SW480 (cell line): ENCODE data around the gene NOD2.
A peak's percentile ranks its signal among the peaks of the same experiment; 100 is the strongest.

Experiments
- DNase-seq: peaks from one replicate; pipeline ENCODE4 v3.0.0-alpha.2; 2016; ENCODE audit warnings: low spot score

Gene NOD2

DNA sequence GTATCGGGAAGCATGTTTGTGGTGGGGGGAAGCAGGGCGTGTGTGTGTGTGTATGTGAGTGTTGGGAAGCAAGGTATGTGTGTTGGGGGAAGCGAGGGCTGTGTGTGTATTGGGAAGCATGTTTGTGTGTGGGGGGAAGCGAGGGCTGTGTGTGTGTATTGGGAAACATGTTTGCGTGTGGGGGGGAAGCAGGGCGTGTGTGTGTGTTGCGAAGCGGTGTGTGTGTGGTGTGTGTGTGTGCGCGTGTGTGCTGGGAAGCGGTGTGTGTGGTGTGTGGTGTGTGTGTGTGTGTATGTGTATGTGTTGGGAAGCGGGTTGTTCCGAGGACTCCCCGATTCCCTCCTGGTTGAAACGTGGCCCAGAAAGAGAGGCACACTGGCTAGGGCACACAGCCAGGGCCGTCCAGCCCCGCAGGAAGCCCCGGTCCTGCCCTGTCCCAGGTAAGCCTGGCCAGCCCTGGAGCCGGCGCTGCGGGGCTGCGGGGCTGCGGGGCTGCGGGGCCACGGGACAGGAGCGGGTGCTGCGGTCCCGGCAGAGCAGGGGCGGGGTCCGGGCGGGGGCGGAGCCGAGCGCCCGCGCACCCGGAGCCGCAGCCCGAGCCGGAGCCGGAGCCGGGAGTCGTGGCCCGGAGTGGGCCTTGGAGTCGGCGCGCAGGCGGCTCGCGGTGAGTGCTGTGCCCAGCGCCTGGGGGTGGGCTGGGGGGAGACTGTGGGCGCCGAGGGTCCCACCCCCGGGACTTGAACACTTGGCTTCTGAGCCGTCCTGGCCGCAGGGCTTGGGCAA, at the start of gene NOD2:
Gene NOD2 (plus strand): TSS at position 608 of the 783 bp plus-strand sequence. CDS start 5,890 bp downstream, outside the sequence.
- no peak for DNase-seq

DNA sequence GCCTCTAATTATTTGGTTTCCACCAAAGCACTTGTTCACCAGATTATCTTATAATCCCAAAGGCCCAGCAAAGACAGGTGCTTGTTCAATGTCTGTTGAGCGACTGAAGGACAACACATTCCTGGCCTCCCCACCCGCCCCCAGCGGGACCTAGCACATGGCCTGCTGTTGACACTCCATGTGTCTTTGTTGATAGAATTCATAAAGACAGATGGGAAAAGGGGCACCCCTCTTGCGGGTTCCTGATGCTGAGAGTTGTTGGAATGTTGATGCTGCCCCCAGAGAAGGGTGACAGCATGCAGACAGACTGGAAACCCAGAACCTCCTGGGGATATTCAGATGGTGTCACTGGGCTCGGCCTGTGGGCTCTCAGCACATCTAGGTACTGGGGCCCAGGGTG, 49.2 kb upstream of the NOD2 start:
- no peak for DNase-seq

DNA sequence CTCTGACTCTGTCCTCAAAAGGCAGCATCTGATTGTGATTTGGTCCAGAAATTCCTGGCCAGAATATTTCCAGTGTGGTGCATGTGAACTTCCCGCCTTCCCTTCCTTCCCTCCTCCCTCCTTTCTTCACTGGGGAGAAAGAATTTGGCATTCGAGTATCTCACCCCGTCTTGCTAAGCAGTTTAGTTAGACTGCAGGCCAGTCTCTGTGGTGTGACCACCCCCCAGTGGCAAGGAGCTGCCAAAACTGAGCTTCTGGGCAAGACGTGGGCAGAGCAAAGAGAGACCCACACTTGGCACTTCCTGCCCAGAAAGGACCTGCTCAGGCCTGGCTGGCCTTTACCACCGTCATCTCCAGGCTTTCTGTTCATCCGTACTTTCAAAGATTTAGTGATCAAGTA, 48.7 kb upstream of the NOD2 start:
- DNase-seq, result no peak

DNA sequence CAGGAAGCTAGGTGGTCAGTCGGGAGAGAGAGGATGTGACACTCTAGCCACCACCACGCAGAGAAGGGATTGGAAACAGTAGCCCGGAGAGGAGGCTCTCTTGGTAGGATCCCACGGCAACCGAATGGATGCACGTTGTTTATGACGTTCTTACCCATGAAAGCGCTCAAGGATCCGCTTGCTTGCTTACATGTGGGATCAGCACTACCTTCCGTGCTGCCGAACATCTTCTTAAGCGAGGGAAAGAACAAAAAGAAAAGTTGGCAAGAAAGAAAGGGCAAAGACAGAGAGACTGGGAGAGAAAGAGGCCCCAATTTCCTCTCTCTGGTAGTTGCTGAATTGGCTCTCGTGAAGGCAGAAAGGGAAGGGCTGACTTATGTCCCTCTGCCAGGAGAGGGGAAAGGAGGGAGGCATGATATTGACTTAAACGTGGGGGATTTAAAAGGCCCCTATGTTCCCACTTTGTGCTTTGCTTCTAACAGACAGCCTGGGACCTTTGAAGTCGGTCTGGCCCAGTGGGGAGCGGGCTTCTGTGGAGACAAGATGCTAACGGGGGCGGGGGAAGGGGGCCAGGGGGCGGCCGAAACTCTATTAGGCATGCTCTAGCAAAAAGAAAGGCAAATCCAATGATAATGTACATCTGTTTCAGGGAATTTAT, 47.7 kb upstream of the NOD2 start:
- no peak for DNase-seq

DNA sequence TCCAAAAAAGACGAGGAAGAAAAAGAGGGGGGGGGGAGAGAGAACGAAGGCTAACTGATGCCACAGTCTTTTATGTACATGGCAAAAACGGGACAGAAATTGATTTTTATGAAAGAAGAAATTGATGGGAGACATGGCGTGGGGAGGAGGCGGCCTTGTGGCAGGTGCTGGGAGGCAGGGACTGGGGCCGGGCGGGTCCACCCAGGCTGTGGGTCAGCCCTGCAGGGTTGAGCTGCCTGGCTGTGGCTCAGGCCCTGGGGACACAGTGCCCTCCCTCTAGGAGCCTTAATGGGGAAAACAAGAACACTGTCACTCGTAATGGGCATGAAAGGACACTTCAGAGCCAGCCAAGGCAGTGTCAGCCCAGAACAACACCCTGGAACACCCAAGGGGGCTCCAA, 47.1 kb upstream of the NOD2 start:
- DNase-seq, result no peak

DNA sequence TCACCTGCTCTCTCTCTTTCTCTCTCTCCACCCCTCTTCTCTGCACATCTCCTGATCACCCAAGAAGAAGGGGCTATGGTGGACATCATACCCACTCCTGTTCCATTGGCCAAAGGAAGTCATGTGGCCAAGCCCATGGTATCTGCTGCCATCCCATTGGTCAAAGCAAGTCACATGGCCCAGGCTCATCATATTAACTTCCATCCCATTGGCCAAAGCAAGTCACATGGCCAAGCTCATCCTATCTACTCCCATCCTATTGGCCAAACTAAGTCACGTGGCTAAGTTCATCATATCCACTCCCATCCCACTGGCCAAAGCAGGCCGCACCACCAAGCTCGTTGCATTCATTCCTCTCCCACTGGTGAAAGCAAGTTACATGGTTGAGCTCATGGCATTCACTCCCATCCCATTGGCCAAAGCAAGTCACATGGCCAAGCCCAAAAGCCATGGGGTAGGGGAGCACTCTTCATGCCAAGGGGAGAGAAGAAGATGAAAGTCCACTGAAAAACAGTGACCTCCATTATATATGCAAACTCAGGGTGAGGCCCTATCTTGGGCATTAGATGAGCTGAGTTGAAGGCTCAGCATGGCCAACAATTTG, 41.5 kb upstream of the NOD2 start:
- DNase-seq, result peak; percentile 52

DNA sequence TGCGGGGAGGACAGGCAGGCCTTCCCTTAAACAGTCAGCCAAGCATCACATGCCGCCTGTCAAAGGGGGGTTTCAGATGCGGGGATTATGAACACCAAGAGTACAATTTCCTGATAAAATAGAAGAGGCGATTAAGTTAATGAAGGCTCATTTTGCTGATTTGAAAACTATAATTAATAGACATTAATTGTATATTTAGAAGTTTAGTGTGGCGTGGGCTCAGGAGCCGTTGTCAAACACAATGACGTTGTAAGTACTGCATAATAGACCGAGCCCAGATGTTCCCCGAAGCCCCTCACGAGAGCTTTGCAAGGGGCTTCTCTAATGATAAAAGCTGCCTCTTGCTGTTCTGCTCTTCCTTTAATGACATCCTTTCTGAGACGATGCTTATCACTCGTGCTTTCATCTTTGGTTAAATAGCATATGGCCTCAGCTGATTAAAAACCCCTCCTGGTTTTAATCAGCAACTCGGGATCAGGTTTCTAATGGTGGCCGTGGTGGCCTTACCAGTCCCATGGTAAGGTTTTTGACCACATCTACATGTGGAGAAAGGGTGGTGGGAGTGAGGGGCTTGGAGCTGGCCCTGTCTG, 40.5 kb upstream of the NOD2 start:
- no peak for DNase-seq

DNA sequence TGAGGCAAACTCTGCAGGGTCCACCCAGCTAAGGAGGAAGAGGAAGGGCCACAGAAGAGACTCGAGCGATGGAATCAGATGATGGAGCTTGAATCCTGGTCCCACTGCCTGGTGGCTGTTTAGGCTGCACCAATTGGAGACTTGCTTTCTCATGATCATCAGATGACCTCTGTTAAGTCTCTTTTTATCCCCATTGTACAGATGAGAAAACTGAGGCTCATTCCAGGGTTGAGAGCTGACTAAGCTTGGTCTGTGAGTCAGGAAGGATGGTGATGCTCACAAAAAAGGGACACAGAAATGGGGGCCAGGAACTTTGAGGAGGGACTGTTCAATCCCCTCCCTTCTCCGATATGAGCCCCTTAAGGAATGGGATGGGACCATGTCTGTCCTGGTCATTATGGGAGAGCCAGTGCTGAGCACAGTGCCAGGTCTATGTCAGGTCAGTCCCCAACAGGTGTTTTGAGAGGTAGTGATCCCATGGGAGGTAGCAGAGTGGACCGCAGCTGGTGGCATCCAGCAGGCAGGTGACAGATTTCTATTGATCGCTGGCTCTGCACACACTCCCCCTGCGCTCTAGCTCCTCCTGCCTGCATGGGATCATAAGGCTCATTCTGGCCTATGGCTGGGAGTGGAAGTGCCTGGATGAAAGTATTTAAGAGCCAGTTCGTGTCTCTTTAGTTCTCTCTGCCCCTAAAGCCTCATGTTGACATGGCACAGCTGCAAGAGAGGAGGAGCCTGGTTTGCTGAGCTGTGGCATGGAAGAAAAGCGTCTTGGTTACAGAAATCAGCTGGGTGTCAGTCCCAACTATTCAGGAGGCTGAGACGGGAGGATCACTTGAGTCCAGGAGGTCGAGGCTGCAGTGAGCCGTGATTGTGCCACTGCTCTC, 39.5 kb upstream of the NOD2 start:
- no peak for DNase-seq

DNA sequence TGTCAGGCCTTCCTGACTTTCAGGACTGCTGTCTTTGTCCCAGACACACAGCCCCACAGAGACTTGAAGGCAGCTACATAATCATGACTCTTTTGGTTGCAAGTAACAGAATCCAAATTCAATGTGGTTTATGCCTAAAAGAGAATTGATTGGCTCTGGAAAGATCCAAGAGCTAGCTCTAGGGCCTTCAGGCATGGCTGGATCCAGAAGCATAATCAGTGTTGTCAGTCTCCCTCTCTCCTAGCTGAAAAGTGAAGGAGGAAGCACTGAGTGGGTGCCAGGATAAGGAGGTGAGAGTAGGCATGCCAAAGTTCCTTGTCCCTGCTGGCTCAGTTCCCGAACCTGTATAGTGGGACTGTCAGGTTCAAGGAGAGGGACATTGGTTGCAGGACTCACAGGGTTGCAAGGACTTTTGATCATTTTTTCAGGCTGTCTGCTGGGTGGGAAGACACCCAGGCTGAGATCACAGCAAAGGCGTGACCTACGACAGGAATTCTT, 37.8 kb upstream of the NOD2 start:
- no peak for DNase-seq

DNA sequence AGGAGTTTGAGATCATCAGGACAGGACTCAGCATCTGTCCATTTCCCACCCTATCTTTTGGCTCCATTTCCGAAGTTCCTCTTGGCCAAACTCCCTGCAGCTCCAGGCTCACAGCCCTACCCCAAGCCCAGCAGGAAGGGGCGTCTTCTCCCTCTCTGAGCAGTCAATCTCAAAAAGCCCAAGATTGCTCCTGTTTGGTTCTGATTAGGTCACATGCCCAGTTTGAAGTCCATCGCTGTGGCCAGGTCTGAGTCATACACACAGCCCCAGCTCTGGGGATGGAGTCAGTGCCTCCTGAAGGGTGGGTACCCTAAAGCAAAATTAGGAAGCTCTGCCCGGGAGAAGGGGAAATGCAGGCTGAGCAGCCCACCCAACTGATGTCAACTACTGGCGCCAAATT, 36.2 kb upstream of the NOD2 start:
- no peak for DNase-seq

DNA sequence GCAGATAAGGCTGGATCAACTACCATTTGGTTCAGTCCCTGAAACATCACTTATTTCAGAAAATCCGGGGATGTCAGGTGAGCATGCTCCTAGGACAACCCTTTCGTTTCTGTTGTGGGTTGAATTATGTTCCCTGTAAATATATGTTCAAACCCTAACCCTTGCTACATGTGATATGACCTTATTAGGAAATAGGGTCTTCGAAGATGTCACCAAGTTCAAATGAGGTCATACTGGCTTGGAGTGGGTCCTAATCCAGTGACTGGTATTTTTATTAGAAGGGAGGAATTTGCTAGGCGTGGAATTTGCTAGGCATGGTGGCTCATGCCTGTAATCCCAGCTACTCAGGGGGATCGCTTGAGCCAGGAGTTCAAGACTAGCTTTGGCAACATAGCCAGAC, 33.6 kb upstream of the NOD2 start:
- no peak for DNase-seq

DNA sequence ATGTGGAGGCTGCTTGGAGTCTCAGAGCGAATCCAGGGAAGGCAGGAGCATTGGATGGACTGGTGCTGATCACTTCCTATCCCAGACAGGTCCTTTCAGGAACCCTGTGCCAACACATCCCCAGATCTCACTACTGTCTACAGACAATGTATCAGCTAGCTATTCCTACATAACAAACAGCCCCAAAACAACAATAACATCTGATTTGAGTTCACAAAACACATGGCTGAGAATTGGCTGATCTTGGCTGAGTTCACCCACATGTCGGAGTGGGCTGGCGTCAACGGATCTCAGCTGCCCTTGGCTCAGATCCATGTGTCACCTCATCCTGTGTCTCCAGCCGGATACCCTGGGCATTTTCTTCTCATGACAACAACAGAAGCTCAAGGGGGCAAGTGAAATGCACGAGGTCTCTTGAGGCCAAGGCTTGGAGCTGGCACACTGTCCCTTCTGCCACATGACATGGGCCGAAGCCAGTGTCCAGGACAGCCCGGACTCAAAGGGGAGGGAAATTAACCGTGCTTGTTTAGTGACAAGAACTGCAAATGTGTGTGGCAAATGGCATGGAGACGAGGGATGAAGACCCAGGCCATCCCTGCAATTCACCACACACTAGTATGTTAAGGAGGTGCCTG, 31.0 kb upstream of the NOD2 start:
- DNase-seq, result no peak

DNA sequence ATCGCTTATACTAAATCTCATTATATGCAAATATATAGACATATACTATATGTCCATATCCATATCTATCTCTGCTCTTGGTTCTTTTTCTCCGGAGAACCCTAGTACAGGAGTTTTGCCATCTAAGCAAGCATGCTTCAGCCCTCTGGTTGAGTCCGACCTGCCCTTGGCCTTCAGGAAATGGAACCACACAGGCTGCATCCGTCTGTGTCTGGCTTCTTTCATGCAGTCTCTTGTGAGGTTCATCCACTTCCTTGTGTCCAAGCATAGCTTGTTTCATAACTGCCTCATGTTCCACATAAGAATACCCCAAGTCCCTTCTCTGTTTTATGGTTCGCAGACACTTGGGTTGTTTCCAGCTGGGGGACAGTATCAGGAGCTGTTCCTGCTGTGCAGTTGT, 29.1 kb upstream of the NOD2 start:
- DNase-seq, result no peak

DNA sequence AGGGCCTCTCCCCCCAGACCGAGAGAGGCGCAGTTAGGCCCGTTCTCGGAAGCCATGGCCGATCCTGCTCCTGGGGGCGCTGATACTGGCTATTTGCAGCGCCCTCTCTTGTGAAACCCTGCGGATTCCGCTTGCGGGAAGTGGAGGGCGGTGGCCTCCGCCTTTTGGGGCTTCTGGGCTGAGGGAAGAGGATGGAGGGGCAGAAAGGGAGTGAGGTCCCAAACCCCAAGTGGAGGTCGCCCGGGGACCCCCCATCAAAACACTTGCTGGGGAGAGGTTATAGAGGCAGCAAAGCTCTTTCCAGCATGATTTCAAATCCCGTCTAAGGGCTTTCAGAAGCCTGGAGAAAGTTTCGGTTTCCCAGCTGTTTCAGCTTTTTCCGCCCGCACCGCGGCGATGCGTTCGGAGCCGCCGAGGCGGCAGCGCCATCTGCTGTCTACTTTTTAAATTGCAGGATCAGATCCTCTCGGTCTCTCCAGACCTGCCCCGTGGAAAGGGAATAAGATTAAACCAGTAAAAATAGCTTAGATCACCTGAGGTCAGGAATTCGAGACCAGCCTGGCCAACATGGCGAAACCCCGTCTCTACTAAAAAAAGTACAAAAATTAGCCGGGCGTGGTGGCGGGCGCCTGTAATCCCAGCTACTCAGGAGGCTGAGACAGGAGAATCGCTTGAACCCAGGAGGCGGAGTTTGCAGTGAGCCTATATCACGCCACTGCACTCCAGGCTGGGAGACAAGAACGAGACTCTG, 28.1 kb upstream of the NOD2 start:
- no peak for DNase-seq

DNA sequence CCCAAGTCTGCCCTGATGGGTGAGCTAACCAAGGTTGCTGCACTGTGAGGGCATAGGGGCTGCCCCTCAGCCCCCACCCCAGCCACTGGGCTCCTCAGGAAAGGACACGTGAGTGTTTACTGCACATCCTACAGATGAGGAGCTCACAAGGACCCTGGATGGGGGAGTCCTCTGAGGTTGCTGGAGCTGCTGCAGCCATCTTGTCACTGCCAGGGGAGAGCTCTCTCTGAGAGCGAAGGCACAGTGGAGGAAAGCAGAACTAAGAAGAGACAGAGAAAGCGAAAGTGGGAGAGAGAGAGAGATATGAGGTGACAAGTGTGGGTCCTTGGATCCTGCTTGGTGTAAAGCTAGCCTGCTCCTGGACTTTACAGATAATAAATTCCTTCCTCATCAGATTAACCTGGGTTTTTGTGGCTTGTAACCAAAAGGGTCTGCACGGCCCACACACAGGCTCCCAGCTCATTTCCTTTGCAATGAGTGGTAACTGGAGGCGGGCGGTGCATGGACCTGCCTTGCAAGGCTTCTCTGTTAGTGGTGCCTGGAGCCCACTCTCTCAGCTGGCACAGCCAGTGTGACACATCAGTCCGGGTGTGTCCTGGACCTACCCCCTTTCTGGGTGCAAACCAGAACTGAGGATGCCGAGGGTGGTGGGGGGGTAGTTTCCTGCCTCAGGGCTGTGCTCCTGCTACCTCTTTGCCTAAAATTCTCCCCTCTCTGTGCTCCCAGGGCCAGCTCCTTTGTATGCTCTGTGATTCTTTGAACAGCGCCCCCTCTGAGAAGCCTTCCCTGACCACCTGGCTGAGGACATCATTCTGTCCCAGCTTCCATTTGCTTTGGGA, 26.5 kb upstream of the NOD2 start:
- DNase-seq, result no peak

DNA sequence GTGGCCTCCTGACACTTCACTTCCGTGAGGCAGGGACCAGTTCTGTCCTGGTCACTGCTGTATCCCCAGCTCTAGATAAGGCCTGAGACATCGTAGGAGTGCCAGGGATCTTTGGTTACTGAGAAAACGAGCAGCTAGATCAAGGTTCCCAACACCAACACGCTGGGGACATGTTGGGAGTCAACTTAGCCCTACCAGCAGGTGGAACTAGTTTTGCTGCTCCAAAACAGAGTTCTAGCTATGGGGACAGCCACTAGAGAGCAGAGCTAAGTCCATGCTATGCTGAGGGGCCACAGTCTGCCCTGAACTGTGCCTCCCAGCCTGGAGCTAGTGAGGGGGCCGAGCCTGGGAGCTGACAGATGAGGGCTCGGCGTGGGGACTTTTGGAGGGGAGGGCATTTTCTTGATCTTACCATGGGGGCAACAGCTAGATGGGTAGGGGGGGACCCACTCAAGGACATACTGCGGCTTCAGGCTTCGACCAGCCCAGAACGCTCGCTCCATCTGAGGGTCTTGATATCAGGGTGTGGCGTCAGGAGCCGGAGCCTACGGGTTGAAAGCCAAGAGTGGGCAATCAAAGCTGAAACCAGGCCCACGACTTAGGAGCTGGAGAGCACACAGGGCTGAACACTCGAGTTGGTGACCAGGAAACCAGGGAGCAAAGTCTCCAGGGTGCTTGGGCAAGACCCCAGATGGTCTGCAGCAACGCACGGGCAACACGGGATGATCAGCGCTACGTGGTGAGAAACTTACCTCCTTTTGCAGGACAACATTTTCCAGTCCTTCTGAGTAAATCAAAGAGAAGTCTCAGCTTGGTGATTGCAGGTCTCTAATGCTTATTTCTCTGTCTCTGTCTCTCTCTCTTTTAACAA, 25.7 kb upstream of the NOD2 start:
- no peak for DNase-seq

DNA sequence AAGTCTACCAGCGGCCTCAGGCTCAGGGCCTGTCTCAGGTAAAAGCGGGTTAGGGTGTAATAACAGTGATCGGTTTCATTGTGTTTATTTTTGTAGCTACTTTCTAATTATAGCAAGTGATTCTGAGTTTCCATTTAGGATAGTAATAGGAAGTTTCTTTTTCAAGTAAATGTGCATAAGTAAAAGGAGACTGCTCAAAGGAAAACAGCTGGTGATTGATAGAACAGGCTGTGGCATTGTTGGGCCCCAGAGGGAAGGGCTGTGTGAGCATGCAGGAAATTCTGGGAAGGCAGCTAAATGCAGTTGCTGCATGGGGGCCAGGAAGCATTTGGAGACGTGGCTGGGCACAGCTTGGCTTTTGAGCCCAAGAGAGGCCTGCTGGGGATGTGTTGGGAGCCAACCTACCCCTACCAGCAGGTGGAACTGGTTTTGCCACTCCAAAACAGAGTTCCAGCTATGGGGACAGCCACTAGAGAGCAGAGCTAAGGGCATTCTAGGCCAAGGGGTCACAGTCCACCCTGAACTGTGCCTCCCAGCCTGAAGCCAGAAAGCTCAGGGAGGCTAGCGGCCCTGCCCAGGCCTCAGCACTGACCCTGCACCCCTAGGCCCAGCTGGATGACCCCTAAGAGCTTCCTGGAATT, 24.9 kb upstream of the NOD2 start:
- DNase-seq, result no peak

DNA sequence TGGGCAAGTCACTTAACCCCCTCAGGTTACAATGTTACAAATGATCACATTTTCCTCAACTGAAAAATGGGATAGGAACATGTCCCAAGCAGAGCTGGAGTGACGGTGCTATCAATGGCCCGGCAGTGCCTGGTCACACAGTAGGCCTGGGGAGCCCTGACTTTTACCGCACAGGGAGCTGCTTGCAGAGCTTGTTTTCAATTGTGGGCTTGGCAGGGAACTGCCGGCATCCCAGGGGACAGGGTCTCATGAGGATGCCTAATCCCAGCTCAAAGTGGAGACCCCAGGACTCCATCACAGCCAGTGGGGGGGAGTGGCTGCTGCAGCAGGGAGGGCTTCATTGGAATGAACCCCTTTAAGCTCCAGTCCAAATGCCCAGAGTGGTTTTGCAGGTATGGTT, 23.7 kb upstream of the NOD2 start:
- no peak for DNase-seq
